CD4-positive, alpha-beta T cell treated with Interleukin-10 for 1 hour (primary cell): ENCODE results near the gene PCDHA1.

Source experiments
- DNase-seq: peaks from one replicate; pipeline ENCODE4 v3.0.0-alpha.2; 2020

The PCDHA1 gene

DNA sequence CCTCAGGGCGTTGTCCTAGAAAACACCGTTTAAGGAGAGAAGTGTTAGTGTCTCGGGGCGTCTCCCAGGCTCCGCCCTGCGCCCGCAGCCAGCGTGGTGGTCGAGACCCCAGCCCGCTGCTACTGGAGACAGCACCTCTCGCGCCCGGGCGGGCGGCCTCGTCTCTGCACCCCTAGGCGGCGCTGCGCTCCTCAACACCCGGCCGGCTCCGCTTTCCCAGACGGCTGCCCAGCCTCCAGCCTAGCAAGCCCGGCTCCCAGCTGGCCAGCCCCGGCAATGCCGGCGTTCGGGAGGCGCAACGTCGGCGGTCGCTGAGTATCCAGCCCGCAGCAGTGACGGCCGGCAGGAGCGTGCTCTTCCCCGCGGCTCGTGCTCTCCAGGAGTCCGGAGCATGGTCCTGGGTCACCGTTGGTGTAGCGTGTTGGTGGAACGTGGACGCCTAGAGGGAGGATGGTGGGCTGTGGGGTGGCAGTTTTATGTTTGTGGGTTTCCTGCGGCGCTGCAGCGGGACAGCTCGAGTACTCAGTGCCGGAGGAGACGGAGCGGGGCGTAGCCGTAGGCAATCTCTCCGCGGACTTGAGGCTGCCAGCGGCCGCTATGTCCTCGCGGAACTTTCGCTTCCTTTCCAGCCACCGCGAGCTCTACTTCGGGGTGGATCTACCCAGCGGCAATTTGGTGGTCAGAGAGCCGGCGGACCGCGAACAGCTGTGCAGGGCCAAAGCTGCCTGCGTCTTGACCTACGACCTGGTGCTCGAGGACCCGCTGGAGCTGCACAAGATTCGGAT lies 140.7 kb downstream of the PCDHA1 start:
- peak; percentile 7 for DNase-seq

DNA sequence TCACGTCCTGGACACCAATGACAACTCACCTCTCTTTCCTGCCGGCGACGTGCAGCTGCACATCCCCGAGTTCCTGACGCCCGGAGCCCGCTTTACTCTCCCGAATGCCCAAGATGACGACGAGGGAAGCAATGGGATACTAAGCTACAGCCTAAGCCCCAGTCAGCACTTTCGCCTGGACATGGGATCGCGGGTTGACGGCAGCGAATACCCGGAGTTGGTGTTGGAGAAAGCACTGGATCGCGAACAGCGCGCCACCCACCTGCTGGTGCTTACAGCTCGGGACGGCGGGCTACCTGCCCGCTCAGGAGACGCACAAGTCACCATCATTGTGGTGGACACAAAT lies 141.3 kb downstream of the PCDHA1 start:
- no peak for DNase-seq

DNA sequence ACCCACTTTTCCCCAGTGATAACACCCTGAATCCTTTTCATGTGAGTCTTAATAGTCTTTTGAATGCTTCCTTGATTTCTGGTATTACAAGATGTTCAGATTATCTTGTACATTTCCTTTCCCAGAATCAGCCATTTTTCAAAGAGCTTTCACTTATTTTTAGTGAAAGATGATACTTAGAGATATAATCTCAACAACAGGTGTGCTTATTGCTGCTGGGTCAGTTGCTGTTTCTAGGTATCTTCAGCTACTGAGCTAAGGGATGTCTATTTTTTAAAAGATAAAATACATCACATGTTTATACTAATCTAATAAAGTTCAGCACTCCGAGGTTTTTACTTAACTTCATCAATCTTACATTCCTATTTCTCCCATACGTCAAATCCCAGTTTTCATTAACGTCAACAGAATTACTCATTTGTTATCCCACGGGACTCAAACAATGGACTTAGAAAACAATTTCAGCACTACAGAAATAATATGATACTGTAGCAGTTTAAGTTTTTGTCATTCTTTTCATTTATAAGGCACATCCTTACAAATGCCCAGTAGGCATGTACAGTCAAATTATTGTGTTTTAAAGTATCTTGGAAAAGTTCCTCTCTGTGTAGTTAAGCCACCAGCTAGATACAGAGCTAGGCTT lies 149.1 kb downstream of the PCDHA1 start:
- DNase-seq: no peak

DNA sequence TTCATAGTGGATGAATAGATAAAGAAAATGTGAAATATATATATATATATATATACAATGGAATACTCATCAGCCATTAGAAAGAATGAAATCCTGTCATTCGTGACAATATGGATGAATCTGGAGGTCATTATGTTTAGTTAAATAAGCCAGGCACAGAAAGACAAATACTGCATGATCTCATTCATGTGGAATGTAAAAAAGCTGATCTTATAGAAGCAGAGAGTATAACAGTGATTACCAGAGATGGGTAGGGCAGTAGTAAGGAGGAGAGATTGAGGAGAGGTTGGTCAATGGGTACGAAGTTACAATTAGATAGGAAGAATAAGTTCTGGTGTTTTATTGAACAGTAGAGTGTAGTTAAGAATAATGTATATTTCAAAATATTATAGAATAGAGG lies 160.6 kb downstream of the PCDHA1 start:
- no peak for DNase-seq

DNA sequence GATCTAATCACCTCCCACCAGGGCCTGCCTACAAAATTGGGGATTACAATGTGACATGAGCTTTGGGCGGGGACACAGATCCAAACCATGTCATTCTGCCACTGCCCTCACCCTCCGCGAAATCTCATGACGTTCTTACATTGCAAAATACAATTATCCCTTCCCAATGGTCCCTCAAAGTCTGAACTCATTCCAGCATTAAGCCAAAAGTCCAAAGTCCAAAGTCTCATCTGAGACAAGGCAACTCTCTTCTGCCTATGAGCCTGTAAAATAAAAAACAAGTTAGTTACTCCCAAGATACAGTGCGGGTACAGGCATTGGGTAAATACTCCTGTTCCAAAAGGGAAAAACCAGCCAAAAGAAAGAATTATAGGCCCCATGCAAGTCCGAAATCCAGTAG lies 165.7 kb downstream of the PCDHA1 start:
- no peak for DNase-seq

DNA sequence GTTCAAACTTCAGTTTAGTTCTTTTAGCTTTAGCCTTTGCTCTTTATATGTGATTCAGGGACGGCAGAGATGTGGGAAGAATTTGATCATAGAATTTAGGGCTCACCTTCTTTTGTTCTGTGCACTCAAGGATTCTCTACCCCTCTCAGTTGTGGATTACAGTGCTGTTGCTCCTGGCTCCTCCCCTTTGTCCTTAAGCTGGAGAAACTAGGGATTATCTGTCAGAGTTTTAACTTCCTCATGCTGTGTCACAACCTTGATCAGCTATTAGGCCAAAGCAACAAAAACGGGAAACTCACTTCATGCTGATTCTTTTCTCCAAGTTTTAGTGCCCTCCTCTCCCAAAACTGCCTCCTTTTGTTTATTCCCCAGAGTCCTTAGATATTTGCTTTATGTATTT lies 167.3 kb downstream of the PCDHA1 start:
- DNase-seq: no peak

DNA sequence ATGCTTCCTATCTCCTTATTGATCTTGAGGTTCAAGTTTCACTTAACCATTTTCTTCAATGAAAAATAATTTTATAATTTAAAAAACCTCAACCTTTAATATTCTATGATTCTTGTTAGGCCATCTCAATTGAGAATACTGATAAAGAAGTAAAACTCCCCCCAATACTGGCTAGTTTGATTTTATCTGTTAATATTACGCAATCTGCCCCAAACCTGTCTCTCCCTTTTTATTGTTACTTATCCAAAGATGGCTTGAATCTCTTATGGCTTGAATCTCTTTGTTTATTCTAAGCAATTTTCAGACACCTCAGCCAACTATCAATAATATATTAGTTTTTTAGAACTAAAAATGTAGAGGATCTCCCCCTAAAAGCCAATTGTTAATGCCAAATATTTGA lies 176.2 kb downstream of the PCDHA1 start:
- no peak for DNase-seq

DNA sequence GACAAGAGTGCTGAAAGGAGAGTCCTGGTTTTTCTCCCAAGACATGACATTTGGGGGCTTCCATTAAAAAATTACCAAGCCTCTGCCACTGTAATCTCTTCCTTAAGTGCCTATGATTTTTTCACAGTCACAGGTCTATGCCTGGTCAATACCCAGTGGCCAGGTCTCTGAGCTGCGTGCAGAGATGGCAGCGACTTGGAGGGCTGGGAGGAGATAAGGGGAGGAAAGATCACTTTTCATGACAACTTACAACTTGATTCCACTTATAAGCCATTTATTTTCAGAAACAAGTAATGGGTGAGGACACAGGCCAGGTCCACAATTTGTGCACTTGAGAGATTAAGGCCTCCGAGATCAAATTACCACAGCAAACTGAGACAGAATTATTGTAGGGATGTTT lies 178.4 kb downstream of the PCDHA1 start:
- DNase-seq: no peak

DNA sequence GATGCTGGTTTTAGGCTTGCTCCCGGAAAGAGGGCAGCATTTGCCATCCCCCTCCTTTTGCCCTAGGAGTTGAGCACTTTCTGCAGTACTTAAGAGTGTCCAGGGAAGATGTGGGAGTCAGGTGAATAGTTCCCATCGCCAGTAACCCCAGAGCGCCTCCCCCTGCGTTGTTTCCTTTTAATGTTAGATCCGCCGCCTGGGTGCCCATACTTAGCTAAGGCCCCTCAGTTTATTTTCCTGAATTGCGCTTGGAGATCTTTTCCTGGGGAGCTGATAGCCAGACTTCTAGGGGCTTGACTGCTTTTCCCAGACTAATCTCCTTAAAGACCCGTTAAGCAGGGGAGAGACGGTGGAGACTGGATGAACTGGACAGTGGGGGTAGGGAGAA lies 180.0 kb downstream of the PCDHA1 start:
- DNase-seq: no peak

DNA sequence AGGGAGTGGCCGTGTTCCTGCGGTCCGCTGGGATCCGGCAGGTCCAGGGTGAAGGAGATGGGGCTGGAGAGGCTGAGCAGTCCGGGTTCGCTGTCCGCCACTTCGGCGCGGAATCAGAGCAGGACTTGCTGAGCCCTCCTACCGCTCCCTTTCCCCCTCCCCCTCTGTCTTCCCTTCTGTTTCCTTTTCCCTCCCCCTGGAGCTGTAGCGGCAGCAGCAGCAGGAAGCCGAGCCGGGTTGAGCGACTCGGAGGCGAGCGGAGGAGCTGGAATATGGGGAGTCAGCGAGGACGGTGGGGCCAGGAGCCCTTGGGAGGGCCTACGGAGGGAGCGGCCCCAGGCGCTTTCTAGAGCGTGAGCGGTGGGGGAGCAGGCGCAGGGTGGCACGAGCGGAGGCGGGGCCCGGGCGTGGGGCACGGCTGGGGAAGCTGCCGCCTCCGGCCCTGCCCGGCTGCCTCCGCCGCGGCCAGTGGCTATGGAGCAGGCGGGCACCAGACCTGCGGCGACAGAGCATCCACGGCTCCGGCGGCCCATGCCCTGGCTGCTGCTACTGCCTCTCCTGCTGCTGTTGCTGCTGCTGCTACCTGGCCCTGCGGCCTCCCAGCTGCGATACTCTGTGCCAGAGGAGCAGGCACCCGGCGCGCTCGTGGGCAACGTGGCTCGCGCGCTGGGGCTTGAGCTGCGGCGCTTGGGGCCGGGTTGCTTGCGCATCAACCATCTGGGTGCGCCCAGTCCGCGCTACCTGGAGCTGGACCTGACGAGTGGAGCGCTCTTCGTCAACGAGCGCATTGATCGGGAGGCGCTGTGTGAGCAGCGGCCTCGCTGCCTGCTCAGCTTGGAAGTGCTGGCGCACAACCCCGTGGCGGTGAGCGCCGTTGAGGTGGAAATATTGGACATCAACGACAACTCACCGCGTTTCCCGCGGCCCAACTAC lies 180.6 kb downstream of the PCDHA1 start, which contains the start of gene PCDHAC2:
Gene PCDHAC2, plus strand, starts transcription at position 184 of the 933 bp plus-strand sequence. Its CDS starts 291 bp downstream, at position 475.
- DNase-seq: no peak

DNA sequence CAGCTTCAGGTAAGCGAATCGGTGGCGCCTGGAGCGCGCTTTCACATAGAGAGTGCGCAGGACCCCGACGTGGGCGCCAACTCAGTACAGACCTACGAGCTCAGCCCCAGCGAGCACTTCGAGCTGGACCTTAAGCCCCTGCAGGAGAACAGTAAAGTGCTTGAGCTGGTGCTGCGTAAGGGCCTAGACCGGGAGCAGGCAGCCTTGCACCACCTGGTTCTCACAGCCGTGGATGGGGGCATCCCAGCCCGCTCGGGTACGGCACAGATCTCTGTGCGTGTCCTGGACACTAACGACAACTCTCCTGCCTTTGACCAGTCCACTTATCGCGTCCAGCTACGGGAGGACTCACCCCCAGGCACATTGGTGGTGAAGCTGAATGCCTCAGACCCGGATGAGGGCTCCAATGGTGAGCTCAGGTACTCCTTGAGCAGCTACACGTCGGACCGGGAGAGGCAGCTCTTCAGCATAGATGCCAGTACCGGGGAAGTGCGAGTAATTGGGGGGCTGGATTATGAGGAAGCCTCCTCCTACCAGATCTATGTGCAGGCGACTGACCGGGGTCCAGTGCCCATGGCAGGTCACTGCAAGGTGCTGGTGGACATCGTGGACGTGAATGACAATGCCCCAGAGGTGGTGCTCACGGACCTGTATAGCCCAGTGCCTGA lies 181.4 kb downstream of the PCDHA1 start:
- no peak for DNase-seq

DNA sequence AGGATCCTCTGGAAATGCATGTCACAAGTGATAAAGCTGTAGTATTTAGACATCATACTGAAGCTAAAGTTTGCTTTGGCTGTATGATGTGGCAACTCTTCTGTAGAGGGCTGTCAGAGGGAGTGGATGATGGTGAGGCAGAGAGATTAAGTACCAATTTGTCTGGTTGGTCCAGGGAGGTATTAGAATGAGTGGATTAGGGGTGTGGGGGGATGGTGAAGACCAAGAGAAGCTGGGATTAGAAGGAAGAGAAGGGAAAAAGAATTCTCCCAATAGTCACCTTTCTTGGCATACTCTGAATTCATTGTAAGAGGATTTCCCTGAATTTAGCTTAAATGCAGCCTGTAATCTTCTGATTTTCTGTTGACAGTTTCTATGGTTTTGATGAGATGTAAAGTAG lies 183.9 kb downstream of the PCDHA1 start:
- DNase-seq: no peak

DNA sequence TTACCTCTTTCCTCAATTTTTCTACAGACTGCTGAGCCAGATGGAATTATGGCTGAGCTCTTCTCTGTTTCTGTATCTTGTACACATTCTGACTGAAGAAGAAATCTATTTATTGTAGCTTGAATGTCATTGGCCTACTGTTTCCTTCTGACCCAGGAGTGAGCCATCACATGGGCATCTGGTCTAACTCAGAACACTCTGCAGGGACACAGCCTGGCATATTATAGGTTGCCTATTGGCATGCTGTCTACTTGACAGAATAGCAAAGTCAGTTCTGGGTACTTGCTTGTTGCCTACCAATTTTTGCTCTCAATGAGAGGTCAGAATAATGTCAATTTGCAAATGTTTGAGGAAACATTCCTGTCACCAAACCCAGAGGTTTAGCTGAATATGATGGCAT lies 187.6 kb downstream of the PCDHA1 start:
- no peak for DNase-seq

DNA sequence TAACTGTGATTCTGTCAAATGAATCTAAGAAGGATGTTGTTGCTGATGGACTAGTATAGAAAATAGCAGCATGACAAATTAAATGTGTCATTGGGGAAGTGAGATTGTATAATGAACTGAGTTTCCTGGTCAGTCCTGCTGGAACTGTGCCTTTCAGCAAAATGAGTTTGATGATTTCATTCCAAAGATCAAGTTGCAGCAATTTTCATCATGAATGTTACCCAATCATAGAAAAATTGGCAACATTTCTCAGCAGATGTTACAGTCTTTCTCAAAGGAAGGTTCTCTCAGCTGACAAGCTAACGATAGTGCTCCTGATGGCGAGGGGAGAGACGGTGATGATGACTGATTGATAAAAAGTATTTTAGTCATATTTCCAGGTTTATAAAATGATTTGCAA lies 191.1 kb downstream of the PCDHA1 start:
- DNase-seq: no peak

DNA sequence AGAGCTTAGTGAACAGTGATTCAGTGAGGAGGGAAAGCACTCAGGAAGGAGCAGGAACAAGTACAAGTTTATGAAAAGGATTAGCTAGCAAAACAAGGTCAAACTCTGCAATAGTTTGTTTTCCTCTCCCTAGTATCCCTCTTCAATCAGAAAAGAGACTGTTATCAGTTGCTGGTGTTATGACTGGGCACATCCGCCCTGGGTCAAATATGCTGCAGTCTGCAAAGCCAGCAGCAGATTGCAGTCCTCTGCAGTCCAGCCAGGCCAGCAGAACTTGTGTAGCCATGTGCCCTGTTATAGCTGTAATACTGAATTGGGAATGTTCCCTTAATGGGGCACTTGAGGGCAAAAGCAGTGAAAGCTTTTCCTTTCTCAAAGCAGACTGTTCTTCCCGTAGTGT lies 192.3 kb downstream of the PCDHA1 start:
- DNase-seq: no peak

DNA sequence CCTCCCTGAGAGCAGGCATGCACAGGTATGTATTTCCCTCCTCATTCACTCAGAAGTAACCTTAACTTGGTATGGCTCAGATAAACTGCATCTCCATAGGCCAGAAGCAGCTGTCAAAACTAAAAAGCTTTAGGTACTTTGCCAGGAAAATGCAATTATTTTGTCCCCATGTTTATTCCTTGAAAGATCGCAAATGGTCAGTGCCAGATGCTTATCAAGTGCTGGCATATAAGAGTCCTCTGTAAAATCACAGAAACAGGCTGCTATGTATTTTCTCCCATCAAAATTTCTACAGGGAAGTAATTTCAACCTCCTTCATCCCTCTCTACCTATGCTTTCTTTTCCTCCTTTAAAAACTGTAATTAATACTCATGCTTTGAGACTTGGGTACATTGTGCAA lies 193.0 kb downstream of the PCDHA1 start:
- DNase-seq: no peak

DNA sequence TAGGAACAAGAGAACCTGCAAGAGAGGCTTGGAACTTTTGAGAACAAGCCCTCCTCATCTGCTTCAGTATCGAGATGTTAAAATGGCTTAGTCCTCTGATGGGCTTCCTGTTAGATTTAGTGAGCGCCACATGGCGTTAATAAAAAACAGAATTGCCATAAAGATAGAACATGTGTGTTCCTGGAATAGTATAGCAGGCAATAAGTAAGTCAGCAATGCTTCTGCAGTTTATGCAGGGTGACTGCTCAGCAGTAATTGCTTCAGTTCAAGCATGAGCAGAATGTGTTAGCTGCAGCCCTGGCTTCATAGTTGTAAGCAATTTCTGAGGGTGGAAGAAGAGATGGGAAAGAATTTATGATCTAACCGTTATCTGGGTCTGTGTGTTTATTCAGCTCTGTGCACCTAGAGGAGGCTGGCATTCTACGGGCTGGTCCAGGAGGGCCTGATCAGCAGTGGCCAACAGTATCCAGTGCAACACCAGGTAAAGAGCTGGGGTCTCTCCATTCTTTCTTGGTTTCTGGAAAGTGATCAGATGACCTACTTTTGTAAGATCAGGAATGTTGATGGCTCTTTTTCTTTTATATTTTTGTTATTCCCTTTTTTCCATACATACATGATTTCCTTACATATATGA lies 196.3 kb downstream of the PCDHA1 start:
- no peak for DNase-seq

DNA sequence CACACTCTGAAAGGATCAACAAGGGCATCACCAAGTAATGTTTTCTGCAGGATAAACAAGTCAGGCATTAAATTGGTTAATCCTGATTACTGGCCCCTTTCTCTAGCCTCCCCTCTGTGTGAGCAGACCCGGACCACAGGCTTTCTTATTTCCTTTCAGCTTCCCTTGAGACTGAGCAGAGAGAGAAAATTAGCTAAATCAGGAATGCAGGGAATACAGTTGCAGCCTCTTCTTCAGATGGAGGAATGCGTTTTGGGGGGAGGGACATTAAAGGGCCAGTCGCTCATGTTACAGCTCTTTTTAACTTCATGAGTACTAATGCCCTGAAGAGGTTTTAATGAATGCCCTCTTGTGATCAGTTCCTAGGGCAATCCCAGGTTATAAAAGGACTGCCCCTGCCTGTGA lies 200.2 kb downstream of the PCDHA1 start:
- no peak for DNase-seq

DNA sequence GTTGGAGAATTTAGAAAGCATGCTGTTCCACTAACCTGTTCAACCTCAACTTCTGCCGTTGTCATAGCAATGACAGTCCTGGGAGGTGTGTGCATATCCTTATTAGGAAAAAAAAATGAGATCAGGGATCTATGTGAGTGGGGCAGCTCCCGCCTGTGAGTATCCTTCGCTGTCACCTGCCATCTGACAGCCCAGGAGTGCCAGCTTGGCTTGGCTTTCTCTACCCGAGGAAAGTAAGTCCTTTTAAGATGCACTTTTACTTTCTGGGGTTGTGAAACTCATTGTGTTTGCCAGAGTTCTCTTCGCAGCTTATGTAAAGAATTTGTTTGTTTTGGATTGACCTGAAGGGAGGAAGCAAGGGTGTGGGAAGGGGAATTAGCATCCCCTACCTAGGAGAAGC lies 202.2 kb downstream of the PCDHA1 start:
- DNase-seq: no peak

DNA sequence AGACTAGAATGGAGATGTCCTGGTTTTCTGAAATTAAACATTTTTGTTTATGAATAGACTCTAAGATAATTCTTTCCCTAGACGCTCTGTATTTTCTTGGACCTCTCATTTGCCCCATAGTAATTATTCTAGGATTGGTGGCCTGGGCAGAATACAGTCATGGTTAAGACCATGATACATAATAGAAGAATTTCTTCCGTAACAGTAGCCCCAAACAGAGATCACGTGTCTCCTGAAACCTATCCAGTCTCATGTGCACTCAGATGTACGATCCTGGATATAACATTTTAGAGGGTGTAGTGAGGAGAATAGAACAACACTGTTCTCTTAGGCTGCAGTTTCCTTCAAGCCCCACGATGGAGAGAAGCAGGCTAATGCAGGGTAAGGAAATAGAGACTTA lies 202.7 kb downstream of the PCDHA1 start:
- DNase-seq: no peak

DNA sequence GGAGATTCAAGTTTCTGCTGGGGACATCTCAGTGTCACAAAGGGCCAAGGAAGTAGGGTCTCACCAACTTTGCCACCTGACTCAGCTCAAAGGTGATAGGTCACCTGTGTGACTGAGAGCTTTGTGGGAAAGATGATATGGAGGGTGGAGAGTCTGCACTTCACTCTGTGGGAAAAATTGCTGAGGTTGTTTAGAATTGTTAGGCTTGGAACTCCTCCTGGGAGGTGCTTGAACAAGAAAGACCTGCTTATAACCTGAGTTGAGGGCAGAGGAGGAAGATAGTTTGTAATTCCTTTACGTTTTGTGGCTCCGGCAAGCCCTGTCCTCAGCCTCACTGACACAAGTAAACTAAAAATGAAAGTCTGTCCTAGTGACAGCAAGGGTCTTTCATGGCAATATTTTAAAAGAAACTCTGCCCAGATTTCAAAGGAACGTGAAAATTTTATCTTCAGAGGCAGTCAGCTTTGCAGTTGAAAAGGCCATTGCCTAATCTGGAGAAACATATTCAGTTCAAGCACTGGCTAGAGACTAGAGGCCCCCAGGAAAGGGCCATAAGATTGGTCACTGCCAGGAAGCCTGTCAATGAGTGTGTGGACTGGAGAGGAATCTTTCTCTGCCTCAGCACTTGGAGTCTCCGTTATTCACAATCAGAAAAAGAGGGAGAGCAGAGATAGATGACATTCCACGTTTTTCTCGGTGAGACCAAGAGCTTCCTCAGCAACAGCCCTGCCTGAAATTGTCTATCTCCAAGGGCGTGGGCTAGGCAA lies 203.5 kb downstream of the PCDHA1 start:
- DNase-seq: no peak

DNA sequence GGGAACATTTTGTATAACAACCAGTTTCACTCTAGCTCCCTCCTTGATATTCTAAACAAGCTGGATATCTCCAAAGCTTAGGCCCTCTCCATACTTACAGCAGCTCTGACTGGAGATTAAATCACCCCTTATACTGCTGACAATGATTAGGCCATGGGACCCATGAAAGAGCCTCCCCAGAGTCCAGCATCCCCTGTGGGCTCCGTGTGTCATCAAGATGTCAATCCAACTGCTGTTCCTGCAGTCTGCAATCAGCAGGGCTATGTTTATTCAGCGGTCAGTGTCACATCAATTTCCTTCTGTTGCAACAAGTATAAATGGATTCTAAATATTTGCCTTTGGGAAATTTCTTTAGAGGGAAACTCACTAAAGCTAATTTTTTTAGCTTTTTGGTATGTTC lies 206.9 kb downstream of the PCDHA1 start:
- no peak for DNase-seq
